ENCODE measurements around the gene PTPRM. TPM values are rescaled to one million over a fixed set of nuclear protein-coding genes. Genes with fewer than 3 reads are reported as not detected.

The PTPRM gene
- total RNA-seq, 1 donor from 2014 or later, result 63.2 TPM

GRCh38 chr18:7817575-7818230, 250.6 kb downstream of the PTPRM start:
- no peak for TF ChIP-seq CTCF (conservative IDR thresholded peaks at IDR 0.05; ENCODE audit: low read depth, low read length)
- DNase-seq (ENCODE audit: low read depth), result no peak

GRCh38 chr18:7821784-7822183, 254.7 kb downstream of the PTPRM start:
- no peak for TF ChIP-seq CTCF (conservative IDR thresholded peaks at IDR 0.05; ENCODE audit: low read depth, low read length)
- no peak for DNase-seq (ENCODE audit: low read depth)
- no peak overlapping the region for H3K4me3 ChIP-seq (ENCODE audit: low read depth, low read length)

More at GRCh38 chr18:7817575-7818230, 250.6 kb downstream of the PTPRM start:
- H3K4me3 ChIP-seq (ENCODE audit: low read depth, low read length), result no peak overlapping the region

GRCh38 chr18:7822435-7823331, 255.6 kb downstream of the PTPRM start:
- TF ChIP-seq CTCF (conservative IDR thresholded peaks at IDR 0.05; ENCODE audit: low read depth, low read length), result no peak
- DNase-seq (ENCODE audit: low read depth), result no peak
- no peak overlapping the region for H3K4me3 ChIP-seq (ENCODE audit: low read depth, low read length)

GRCh38 chr18:7824970-7825369, 257.9 kb downstream of the PTPRM start:
- TF ChIP-seq CTCF (conservative IDR thresholded peaks at IDR 0.05; ENCODE audit: low read depth, low read length), result no peak
- DNase-seq (ENCODE audit: low read depth), result no peak
- H3K4me3 ChIP-seq (ENCODE audit: low read depth, low read length), result no peak overlapping the region

- DNase-seq (ENCODE audit: low read depth), result no peak
- TF ChIP-seq CTCF (conservative IDR thresholded peaks at IDR 0.05; ENCODE audit: low read depth, low read length), result no peak
- H3K4me3 ChIP-seq (ENCODE audit: low read depth, low read length), result no peak overlapping the region
Measured at GRCh38 chr18:7830468-7830867, 263.4 kb downstream of the PTPRM start.

GRCh38 chr18:7839548-7839947, 272.4 kb downstream of the PTPRM start:
- no peak for DNase-seq (ENCODE audit: low read depth)
- TF ChIP-seq CTCF (conservative IDR thresholded peaks at IDR 0.05; ENCODE audit: low read depth, low read length), result no peak
- H3K4me3 ChIP-seq (ENCODE audit: low read depth, low read length), result no peak overlapping the region
